ENCODE measurements around the gene PDE6H. TPM values are rescaled to one million over a fixed set of nuclear protein-coding genes. Genes with fewer than 3 reads are reported as not detected.

PDE6H gene
- total RNA-seq, 1 donor from 2014 or later, result not detected

- DNase-seq (ENCODE audit: low spot score), result no peak
- intact Hi-C loops (cut with DNase I), result loop anchor here (5.0 kb wide), 1 partner anchor 271 kb away; no protein-coding TSS in a partner anchor
Measured at GRCh38 chr12:14993537-14994266, 20.9 kb downstream of the PDE6H start.

DNA sequence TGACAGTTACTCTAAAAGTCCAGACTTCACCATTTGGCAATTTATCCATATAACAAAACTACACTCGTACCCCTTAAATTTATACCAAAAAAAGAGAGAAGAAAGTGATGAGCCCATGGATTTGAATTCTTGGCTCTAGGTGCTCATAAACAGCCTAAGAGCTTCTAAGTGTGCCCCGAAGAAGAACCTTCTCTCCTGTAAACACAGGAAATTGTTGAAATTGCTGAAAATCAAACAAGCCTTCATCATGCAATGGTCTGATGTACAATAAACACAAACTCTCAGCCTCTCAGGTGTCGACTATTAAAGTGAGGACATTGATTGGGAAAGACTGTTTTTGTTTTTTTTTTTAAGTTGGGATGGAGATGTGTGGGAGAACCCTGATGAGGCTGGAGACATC, 21.8 kb downstream of the PDE6H start:
- no peak for DNase-seq (ENCODE audit: low spot score)
- intact Hi-C loops (cut with DNase I), result loop anchor here (1.0 to 5.0 kb wide), 2 partner anchors 148 to 272 kb away; no protein-coding TSS in a partner anchor

GRCh38 chr12:14995583-14996425, 23.0 kb downstream of the PDE6H start:
- intact Hi-C loops (cut with DNase I), result loop anchor here (1.0 kb wide), 1 partner anchor 150 kb away; no protein-coding TSS in a partner anchor
- no peak for DNase-seq (ENCODE audit: low spot score)

GRCh38 chr12:14997998-14998397, 25.2 kb downstream of the PDE6H start:
- intact Hi-C loops (cut with DNase I), result no loop called here
- no peak for DNase-seq (ENCODE audit: low spot score)

GRCh38 chr12:14999021-14999694, 26.3 kb downstream of the PDE6H start:
- no peak for DNase-seq (ENCODE audit: low spot score)
- intact Hi-C loops (cut with DNase I), result no loop called here

DNA sequence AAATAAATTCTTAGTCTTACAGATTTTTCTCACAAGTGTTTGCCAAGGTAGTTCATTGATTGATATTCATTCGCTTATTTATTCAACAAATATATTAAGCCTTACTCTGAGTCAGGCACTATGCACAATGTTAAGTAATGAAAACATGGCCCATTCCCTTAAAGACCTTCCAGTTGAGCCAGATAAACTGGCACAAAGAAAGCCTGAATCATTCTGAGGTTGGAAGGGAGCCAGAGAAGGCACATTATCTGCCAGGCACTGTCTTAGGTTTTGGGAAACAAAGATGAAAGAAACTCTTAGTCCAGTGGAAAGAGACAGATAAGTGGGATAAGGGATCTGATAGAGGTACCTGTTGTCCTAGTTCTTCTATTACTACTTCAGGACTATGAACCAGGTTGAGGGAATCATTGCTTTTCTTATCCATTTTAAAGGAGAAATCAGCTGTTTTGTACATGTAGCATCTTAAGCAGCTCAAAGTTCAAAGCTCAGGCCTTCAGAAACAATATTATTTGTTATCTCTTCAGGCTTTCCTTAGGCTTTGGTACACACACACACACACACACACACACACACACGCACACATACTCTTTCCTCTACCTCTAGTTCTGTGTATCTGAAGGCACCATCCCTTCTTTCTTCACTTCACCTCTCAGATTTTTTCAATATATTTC, 27.0 kb downstream of the PDE6H start:
- intact Hi-C loops (cut with DNase I), result loop anchor here (10.0 kb wide), 1 partner anchor 145 kb away; no protein-coding TSS in a partner anchor

GRCh38 chr12:15000575-15000974, 27.7 kb downstream of the PDE6H start:
- intact Hi-C loops (cut with DNase I), result loop anchor here (10.0 kb wide), 1 partner anchor 144 kb away; no protein-coding TSS in a partner anchor
- no peak for DNase-seq (ENCODE audit: low spot score)

More for the DNA sequence above, 27.0 kb downstream of the PDE6H start:
- DNase-seq (ENCODE audit: low spot score), result no peak

DNA sequence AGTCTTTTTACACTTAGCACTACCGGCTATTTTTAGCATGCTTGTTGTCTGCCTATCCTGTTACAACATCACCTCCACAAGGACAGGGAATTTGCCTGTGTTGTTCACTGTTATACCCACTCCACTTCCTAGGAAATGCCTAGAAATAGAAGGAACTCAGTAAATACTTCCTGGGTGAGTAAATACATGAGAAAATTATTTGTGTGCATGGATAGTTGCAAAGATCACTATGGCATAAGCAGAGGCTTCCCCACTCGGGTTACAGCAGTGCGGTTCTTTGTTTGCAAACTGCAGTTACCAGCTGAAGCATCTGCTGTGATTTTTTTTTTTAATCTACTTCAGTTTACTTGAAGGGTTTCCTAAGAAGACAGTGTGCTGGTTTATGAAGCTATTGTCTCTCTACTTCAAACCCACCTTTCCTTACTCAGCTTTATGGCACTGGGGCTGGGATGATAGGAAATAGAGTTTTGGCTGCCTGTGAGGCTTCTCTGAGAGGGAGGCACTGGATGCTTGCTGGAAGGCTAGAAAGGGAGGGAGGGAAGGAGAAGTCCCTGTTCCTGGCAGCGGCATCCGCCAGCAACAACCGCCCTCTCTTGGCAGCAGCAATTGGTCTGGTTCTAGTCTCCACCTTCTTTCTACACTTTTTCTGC, 29.0 kb downstream of the PDE6H start:
- intact Hi-C loops (cut with DNase I), result loop anchor here (2.0 to 10.0 kb wide), 2 partner anchors 143 to 219 kb away; partner anchors contain the start of gene RERG
- DNase-seq (ENCODE audit: low spot score), result peak; percentile 76

DNA sequence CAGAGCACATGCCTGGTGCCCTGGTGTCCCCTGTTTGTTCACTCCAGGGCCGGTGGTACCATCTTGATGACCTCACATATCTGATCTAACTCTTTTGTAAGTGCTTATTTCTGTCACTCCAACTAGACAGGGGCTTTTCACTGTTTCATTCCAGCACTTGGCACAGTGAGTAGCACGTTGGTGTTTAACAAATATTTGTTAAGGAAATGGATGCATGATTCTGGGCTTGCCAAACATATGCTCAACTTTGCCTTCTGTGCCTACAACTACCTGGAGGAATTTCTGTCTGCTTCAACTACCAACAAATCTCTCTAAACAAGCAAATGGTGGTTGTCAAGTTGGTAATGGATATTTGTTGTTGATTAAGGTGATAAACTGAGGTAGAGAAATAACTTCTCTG, 31.6 kb downstream of the PDE6H start:
- DNase-seq (ENCODE audit: low spot score), result no peak
- intact Hi-C loops (cut with DNase I), result loop anchor here (10.0 kb wide), 1 partner anchor 140 kb away; no protein-coding TSS in a partner anchor

DNA sequence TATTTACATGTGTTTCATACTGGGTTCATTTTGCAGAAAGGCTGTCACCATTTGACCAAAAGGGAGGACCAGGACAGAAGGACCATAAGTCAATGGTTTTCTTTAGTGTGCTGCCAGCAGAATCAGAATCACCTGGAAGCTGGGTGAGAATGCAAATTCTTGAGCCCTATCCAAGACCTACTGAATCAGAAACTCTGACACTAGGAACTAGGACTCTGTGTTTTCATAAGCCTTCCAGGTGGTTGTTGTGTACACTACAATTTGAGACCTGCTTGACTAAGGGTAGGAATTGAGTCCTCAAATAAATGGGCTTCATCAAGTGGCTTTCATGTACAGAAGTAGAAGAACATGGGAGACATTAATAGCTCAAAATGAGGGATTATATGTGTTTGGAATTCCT, 32.2 kb downstream of the PDE6H start:
- intact Hi-C loops (cut with DNase I), result loop anchor here (10.0 kb wide), 1 partner anchor 140 kb away; no protein-coding TSS in a partner anchor
- DNase-seq (ENCODE audit: low spot score), result no peak

GRCh38 chr12:15007551-15007950, 34.7 kb downstream of the PDE6H start:
- intact Hi-C loops (cut with DNase I), result loop anchor here (10.0 kb wide), 1 partner anchor 137 kb away; no protein-coding TSS in a partner anchor
- DNase-seq (ENCODE audit: low spot score), result no peak

DNA sequence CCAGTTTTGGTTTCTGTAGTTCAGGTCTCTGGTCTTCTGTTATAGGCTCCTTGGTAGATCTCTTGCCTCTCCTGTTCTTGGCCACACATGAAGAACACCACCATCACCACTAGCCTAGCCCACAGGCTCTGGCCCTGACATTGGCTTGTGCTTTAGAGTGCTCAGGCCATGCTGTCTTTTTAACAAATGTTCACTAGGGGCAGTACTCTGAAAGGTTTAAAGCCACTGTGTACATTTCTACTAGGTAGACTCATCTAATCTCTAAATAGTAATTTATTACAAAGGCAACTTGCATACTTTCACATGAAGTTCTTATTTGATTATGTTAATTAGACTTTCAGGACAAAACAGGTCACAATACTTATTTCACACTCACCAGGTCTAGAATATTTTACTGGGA, 38.3 kb downstream of the PDE6H start:
- intact Hi-C loops (cut with DNase I), result no loop called here
- DNase-seq (ENCODE audit: low spot score), result no peak

GRCh38 chr12:15013634-15014179, 40.9 kb downstream of the PDE6H start:
- no peak for DNase-seq (ENCODE audit: low spot score)
- intact Hi-C loops (cut with DNase I), result no loop called here

GRCh38 chr12:15014708-15015107, 41.9 kb downstream of the PDE6H start:
- no peak for DNase-seq (ENCODE audit: low spot score)
- intact Hi-C loops (cut with DNase I), result no loop called here

GRCh38 chr12:15015121-15015520, 42.3 kb downstream of the PDE6H start:
- no peak for DNase-seq (ENCODE audit: low spot score)
- intact Hi-C loops (cut with DNase I), result no loop called here

DNA sequence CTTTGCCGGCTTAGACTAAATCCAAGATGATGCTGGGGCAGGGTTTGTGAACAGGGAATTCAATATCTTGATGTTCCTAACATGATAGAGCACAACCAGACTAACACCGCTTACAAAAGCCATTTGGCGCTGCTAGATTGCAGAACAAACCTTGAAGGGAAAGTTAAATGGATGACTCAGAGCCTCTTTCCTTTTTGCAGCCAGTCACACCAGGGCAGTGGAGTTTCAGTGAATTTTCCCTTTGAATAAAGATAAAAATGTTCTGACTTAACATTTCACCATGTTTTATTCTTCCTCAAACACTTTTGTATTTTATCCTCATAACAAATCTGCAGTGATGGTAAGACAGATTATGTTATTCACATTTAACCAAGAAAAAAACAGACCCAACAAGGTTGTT, 47.3 kb downstream of the PDE6H start:
- intact Hi-C loops (cut with DNase I), result no loop called here

More for the DNA sequence above, 47.3 kb downstream of the PDE6H start:
- no peak for DNase-seq (ENCODE audit: low spot score)
